ENCODE measurements around the gene REG4. TPM values are rescaled to one million over a fixed set of nuclear protein-coding genes. Genes with fewer than 3 reads are reported as not detected.

Gene REG4
- total and polyA plus RNA-seq, 2 of the 4 experiments (the other 2 are of a cell fraction): not detected

GRCh38 chr1:119748040-119748439 is 63.2 kb downstream of the REG4 start:
- no peak overlapping the region for H3K4me2 ChIP-seq (ENCODE audit: low read depth, low read length)
- no TSS peak for BruUV-seq (replicated peaks)

More at GRCh38 chr1:119748040-119748439, 63.2 kb downstream of the REG4 start:
- H3K9me3 ChIP-seq (ENCODE audit: control insufficient read depth, insufficient read depth, low read length): no peaks in the 10 kb centered on the region
- H2BK120ac ChIP-seq (ENCODE audit: low read depth, low read length): no peak overlapping the region
- POLR2A ChIA-PET (ENCODE audit: unreplicated experiment): no interaction called here
- no peak overlapping the region for H2BK20ac ChIP-seq (ENCODE audit: low read depth, low read length)
- H2BK5ac ChIP-seq (ENCODE audit: low read depth, low read length, poor library complexity, severe bottlenecking): no peak overlapping the region
- H4K5ac ChIP-seq (ENCODE audit: low read depth, low read length): no peak overlapping the region
- CTCF ChIA-PET: no interaction called here
- intact Hi-C loops (cut with micrococcal nuclease) (loop anchor here (5.0 to 10.0 kb wide), 2 partner anchors 177 to 194 kb away; no protein-coding TSS in a partner anchor), dilution Hi-C loops (cut with HindIII; ENCODE audit: low sequenced_read_pairs, unreplicated experiment) (no loop called here), in situ Hi-C loops (cut with MboI; ENCODE audit: low sequenced_read_pairs) (no loop called here)
- TF ChIP-seq SMC3 (IDR thresholded peaks at IDR 0.05; ENCODE audit: low read depth, low read length) (no peak), USF2 (IDR thresholded peaks at IDR 0.05; ENCODE audit: low read depth, low read length) (no peak), RFX5 (IDR thresholded peaks at IDR 0.05; ENCODE audit: low read depth, low read length) (no peak), MAFK (IDR thresholded peaks at IDR 0.05; ENCODE audit: low read depth, low read length) (no peak), NFE2L2 (IDR thresholded peaks at IDR 0.05; ENCODE audit: low read depth, low read length) (no peak), CHD1 (IDR thresholded peaks at IDR 0.05; ENCODE audit: low read depth, low read length) (no peak), CEBPB (IDR thresholded peaks at IDR 0.05; ENCODE audit: low read depth, low read length) (no peak), RCOR1 (IDR thresholded peaks at IDR 0.05; ENCODE audit: insufficient replicate concordance, low read length) (no peak), BHLHE40 (IDR thresholded peaks at IDR 0.05; ENCODE audit: low read depth, low read length) (no peak), MAZ (IDR thresholded peaks at IDR 0.05; ENCODE audit: borderline replicate concordance, low read depth, low read length) (no peak), MXI1 (IDR thresholded peaks at IDR 0.05; ENCODE audit: borderline replicate concordance, low read depth, low read length) (no peak), ELK1 (IDR thresholded peaks at IDR 0.05; ENCODE audit: borderline replicate concordance, low read depth, low read length) (no peak), CTCF (conservative IDR thresholded peaks at IDR 0.05; ENCODE audit: low read depth, low read length) (no peak), RAD21 (IDR thresholded peaks at IDR 0.05; ENCODE audit: low read length) (no peak), FOS (IDR thresholded peaks at IDR 0.05; ENCODE audit: low read depth, low read length) (no peak)
- DNase-seq (no peak), ATAC-seq (ENCODE audit: low read depth) (no peak)
- H4K91ac ChIP-seq (ENCODE audit: insufficient read depth, low read depth, low read length): no peak overlapping the region
- no peak overlapping the region for H3K18ac ChIP-seq (ENCODE audit: low read depth, low read length)
- no peak overlapping the region for H3K27ac ChIP-seq (ENCODE audit: insufficient read depth, low read length)
- H3K36me3 ChIP-seq (ENCODE audit: control insufficient read depth, insufficient read depth, low read length): peaks cover 9% of the 10 kb centered on the region; the same call in 1 of the 2 replicates
- H3K9ac ChIP-seq (ENCODE audit: low read depth, low read length): no peak overlapping the region
- no peak overlapping the region for H2AK5ac ChIP-seq (ENCODE audit: low read depth, low read length)
- no peak overlapping the region for H4K8ac ChIP-seq (ENCODE audit: low read depth in 2 of 2, low read length in 2 of 2)
- H3K23ac ChIP-seq (ENCODE audit: low read depth, low read length): no peak overlapping the region; the same call in 1 of the 2 replicates
- 46% methylated on average over 3 of the region's 4 CpGs; no CpG with 5 or more reads in 1 of the 2 experiments for WGBS, 2 experiments (ENCODE audit: extremely low coverage in 2 of 2, insufficient read length in 1 of 2)
- no peak overlapping the region for H3K4me3 ChIP-seq (ENCODE audit: insufficient read depth, low read depth, low read length)
- H3K4me1 ChIP-seq (ENCODE audit: control insufficient read depth, insufficient read depth, low read length): peaks cover 6% of the 10 kb centered on the region; the same call in 1 of the 2 replicates
- no peaks in the 10 kb centered on the region for H3K79me1 ChIP-seq (ENCODE audit: low read depth in 1 of 2, low read length in 2 of 2)
- no peak overlapping the region for H3K56ac ChIP-seq (ENCODE audit: extremely low read depth, insufficient read depth, low read length)
- no peak overlapping the region for H3K4ac ChIP-seq (ENCODE audit: low read depth, low read length)
- no peak overlapping the region for H2AK9ac ChIP-seq (replicated peaks; ENCODE audit: low read depth, low read length, poor library complexity)
- no peak overlapping the region for H2BK15ac ChIP-seq (ENCODE audit: low read depth, low read length)
- H4K20me1 ChIP-seq (ENCODE audit: insufficient read depth, low read length): peaks cover 5% of the 10 kb centered on the region; the same call in 1 of the 2 replicates
- no peak overlapping the region for H2AFZ ChIP-seq (replicated peaks; ENCODE audit: low read length, poor library complexity)
- peaks cover 7% of the 10 kb centered on the region for H3K27me3 ChIP-seq (ENCODE audit: control insufficient read depth, insufficient read depth, low read length)
- H3K9me1 ChIP-seq (ENCODE audit: insufficient read depth, low read length): no peaks in the 10 kb centered on the region; the same call in 1 of the 2 replicates
- H3K14ac ChIP-seq (replicated peaks; ENCODE audit: low read depth, low read length): no peak overlapping the region
